Fibroblast of lung (primary cell): ENCODE results near the gene TTL.

Source experiments
- EZH2 ChIP-seq: IDR thresholded peaks from 2 replicates; pipeline ENCODE4 v1.5.1; 2012; ENCODE audit warnings: low read length, control low read depth, mild to moderate bottlenecking; ENCODE audit errors: missing control alignments
- TF ChIP-seq, protein P1 (sequence below), 2 donors: IDR thresholded peaks in 1 of 2; conservative IDR thresholded peaks in 1 of 2; 1 replicate in 1 of 2; 2 replicates in 1 of 2; pipeline ENCODE4 v1.5.1; 2011 to 2012; ENCODE audit warnings: low read length in 2 of 2, control low read depth in 1 of 2, inconsistent platforms in 1 of 2, low read depth in 1 of 2, mild to moderate bottlenecking in 1 of 2

DNA sequence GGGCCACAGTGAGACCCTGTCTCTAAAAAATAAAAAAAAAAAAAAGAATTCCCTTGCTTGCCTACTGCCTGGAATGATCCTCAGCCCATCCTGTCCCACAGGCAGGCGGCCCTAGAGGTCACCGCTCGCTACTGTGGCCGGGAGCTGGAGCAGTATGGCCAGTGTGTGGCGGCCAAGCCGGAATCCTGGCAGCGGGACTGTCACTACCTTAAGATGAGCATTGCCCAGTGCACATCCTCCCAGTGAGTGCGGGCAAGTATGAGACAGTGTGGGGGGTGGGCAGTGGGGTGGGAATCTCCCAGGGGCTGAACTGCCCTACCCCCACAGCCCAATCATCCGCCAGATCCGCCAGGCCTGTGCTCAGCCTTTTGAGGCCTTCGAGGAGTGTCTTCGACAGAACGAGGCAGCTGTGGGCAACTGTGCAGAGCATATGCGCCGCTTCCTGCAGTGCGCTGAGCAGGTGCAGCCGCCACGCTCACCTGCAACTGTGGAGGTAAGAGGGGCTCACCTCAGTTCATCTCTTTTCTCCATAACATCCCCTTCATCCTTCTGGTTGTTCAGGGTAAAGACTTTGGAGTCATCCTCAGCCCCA lies 104.0 kb downstream of the TTL start:
- TF ChIP-seq, protein P1, sequence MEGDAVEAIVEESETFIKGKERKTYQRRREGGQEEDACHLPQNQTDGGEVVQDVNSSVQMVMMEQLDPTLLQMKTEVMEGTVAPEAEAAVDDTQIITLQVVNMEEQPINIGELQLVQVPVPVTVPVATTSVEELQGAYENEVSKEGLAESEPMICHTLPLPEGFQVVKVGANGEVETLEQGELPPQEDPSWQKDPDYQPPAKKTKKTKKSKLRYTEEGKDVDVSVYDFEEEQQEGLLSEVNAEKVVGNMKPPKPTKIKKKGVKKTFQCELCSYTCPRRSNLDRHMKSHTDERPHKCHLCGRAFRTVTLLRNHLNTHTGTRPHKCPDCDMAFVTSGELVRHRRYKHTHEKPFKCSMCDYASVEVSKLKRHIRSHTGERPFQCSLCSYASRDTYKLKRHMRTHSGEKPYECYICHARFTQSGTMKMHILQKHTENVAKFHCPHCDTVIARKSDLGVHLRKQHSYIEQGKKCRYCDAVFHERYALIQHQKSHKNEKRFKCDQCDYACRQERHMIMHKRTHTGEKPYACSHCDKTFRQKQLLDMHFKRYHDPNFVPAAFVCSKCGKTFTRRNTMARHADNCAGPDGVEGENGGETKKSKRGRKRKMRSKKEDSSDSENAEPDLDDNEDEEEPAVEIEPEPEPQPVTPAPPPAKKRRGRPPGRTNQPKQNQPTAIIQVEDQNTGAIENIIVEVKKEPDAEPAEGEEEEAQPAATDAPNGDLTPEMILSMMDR (conservative IDR thresholded peaks at IDR 0.05 in 1 of 2, IDR thresholded peaks at IDR 0.05 in 1 of 2; ENCODE audit: low read depth in 1 of 2, low read length in 2 of 2) = no peak
- TF ChIP-seq EZH2 = no peak
